HG03097 (cell line): ENCODE data around the gene DISP1.

ENCODE experiments used
- ATAC-seq: cut with Tn5 transposase; IDR thresholded peaks from one replicate; pipeline ENCODE4 v1.9.1; 2021; ENCODE audit not compliant: unreplicated experiment, low FRiP score

The DISP1 gene

GRCh38 chr1:222791006-222791710 lies 23.7 kb upstream of the DISP1 start:
- no peak for ATAC-seq

GRCh38 chr1:222792744-222793143 lies 22.1 kb upstream of the DISP1 start:
- no peak for ATAC-seq

- no peak for ATAC-seq
Measured at GRCh38 chr1:222794656-222795474, 20.0 kb upstream of the DISP1 start.

- no peak for ATAC-seq
Measured at GRCh38 chr1:222798116-222798515, 16.7 kb upstream of the DISP1 start.

- no peak for ATAC-seq
Measured at GRCh38 chr1:222798975-222799374, 15.9 kb upstream of the DISP1 start.

GRCh38 chr1:222801067-222801466 lies 13.8 kb upstream of the DISP1 start:
- ATAC-seq, result no peak

GRCh38 chr1:222811671-222812070 lies 3.2 kb upstream of the DISP1 start:
- no peak for ATAC-seq

GRCh38 chr1:222813866-222814535 lies 838 bp upstream of the DISP1 start:
- no peak for ATAC-seq

- no peak for ATAC-seq
Measured at GRCh38 chr1:222815440-222815765, 564 bp downstream of the DISP1 start.

- ATAC-seq, result no peak
Measured at GRCh38 chr1:222817529-222817928, 2.7 kb downstream of the DISP1 start.

- no peak for ATAC-seq
Measured at GRCh38 chr1:222818171-222818570, 3.3 kb downstream of the DISP1 start.

GRCh38 chr1:222820171-222820712 lies 5.4 kb downstream of the DISP1 start:
- no peak for ATAC-seq

GRCh38 chr1:222821239-222821638 lies 6.4 kb downstream of the DISP1 start:
- ATAC-seq, result no peak

- ATAC-seq, result no peak
Measured at GRCh38 chr1:222823695-222824094, 8.9 kb downstream of the DISP1 start.

- no peak for ATAC-seq
Measured at GRCh38 chr1:222824641-222825040, 9.8 kb downstream of the DISP1 start.

GRCh38 chr1:222828939-222829338 lies 14.1 kb downstream of the DISP1 start:
- ATAC-seq, result no peak

GRCh38 chr1:222829868-222830267 lies 15.0 kb downstream of the DISP1 start:
- no peak for ATAC-seq

GRCh38 chr1:222833356-222833876 lies 18.6 kb downstream of the DISP1 start:
- ATAC-seq, result no peak

GRCh38 chr1:222843469-222844410 lies 28.9 kb downstream of the DISP1 start:
- ATAC-seq, result no peak

- no peak for ATAC-seq
Measured at GRCh38 chr1:222844411-222844779, 29.6 kb downstream of the DISP1 start.
